ENCODE results near the gene COLGALT1. TPM values are rescaled to one million over a fixed set of nuclear protein-coding genes. Genes with fewer than 3 reads are reported as not detected.

The COLGALT1 gene
- total RNA-seq, 1 experiment from 2014 or later = 49.5 TPM

GRCh38 chr19:17625043-17625442, 69.6 kb downstream of the COLGALT1 start:
- DNase-seq = no peak
- Histone ChIP-seq H3K4me3 (ENCODE audit: insufficient read depth, low read depth, low read length) (no peak overlapping the region), H3K36me3 (replicated peaks; ENCODE audit: control insufficient read depth, insufficient read depth, low read length) (peaks cover 9% of the 10 kb centered on the region), H3K27me3 (ENCODE audit: control insufficient read depth, insufficient read depth, low read length) (no peaks in the 10 kb centered on the region)

DNA sequence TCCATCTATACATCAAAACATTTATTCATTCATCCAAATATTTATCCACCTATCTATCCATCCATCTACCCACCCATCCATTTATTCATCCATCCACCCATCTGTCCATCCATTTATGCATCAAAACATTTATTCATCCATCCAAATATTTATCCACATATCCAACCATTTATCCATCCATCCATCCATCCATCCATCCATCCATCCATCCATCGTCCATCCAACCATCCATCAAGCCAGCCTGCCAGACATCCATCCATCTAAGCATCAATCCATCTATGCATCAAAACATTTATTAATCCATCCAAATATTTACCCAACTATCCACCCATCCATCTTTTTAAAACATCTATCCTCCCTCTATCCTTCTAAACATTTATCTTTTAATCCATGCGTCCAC, 70.5 kb downstream of the COLGALT1 start:
- H3K36me3 ChIP-seq (replicated peaks; ENCODE audit: control insufficient read depth, insufficient read depth, low read length) = peaks cover 12% of the 10 kb centered on the region
- no peak overlapping the region for H3K4me3 ChIP-seq (ENCODE audit: insufficient read depth, low read depth, low read length)
- DNase-seq = no peak
- no peaks in the 10 kb centered on the region for H3K27me3 ChIP-seq (ENCODE audit: control insufficient read depth, insufficient read depth, low read length)

GRCh38 chr19:17626456-17627015, 71.1 kb downstream of the COLGALT1 start:
- Histone ChIP-seq H3K4me3 (ENCODE audit: insufficient read depth, low read depth, low read length) (no peak overlapping the region), H3K36me3 (replicated peaks; ENCODE audit: control insufficient read depth, insufficient read depth, low read length) (peaks cover 12% of the 10 kb centered on the region), H3K27me3 (ENCODE audit: control insufficient read depth, insufficient read depth, low read length) (no peaks in the 10 kb centered on the region)
- no peak for DNase-seq

GRCh38 chr19:17627161-17627560, 71.7 kb downstream of the COLGALT1 start:
- no peaks in the 10 kb centered on the region for H3K27me3 ChIP-seq (ENCODE audit: control insufficient read depth, insufficient read depth, low read length)
- H3K36me3 ChIP-seq (replicated peaks; ENCODE audit: control insufficient read depth, insufficient read depth, low read length) = peaks cover 12% of the 10 kb centered on the region
- no peak overlapping the region for H3K4me3 ChIP-seq (ENCODE audit: insufficient read depth, low read depth, low read length)
- no peak for DNase-seq

GRCh38 chr19:17627921-17628320, 72.5 kb downstream of the COLGALT1 start:
- DNase-seq = no peak
- no peak overlapping the region for H3K4me3 ChIP-seq (ENCODE audit: insufficient read depth, low read depth, low read length)
- H3K36me3 ChIP-seq (replicated peaks; ENCODE audit: control insufficient read depth, insufficient read depth, low read length) = peaks cover 10% of the 10 kb centered on the region
- no peaks in the 10 kb centered on the region for H3K27me3 ChIP-seq (ENCODE audit: control insufficient read depth, insufficient read depth, low read length)

DNA sequence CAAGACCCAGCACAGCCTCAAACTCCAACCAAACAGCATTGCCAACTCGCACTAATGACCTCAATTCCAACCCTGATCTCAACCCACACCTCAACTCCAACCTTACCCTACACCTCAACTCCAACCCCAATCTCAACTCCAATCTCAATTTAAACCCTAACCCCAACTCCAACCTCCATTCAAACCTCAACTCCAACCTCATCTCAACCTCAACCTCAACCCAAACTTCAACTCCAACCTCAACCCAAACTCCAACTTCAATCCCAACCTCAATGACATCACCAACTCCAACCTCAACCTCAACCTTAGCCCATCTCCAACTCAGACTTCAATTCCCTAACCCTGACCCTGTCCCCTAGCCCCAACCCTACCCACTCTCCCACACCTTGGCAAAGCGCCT, 74.3 kb downstream of the COLGALT1 start:
- no peak overlapping the region for H3K4me3 ChIP-seq (ENCODE audit: insufficient read depth, low read depth, low read length)

GRCh38 chr19:17632577-17632976, 77.1 kb downstream of the COLGALT1 start:
- peaks cover 6% of the 10 kb centered on the region for H3K36me3 ChIP-seq (replicated peaks; ENCODE audit: control insufficient read depth, insufficient read depth, low read length)
- H3K4me3 ChIP-seq (ENCODE audit: insufficient read depth, low read depth, low read length) = no peak overlapping the region
- DNase-seq = no peak
- H3K27me3 ChIP-seq (ENCODE audit: control insufficient read depth, insufficient read depth, low read length) = no peaks in the 10 kb centered on the region

More for the DNA sequence above, 74.3 kb downstream of the COLGALT1 start:
- Histone ChIP-seq H3K27me3 (ENCODE audit: control insufficient read depth, insufficient read depth, low read length) (no peaks in the 10 kb centered on the region), H3K36me3 (replicated peaks; ENCODE audit: control insufficient read depth, insufficient read depth, low read length) (peaks cover 9% of the 10 kb centered on the region)
- DNase-seq = no peak

Other genes with a start within 250 kb of the COLGALT1 start
- gene MRPL34, start 249.8 kb upstream of the COLGALT1 start, total RNA-seq (2014; rRNA removed; shearing (Covaris generic)) = 76.7 and 121 TPM in 2 replicates
- gene DDA1, start 246.1 kb upstream of the COLGALT1 start, total RNA-seq (2014; rRNA removed; shearing (Covaris generic)) = 32.8 and 50.8 TPM in 2 replicates
- gene ANO8, start 220.8 kb upstream of the COLGALT1 start, total RNA-seq (2014; rRNA removed; shearing (Covaris generic)) = 6.9 and 7.5 TPM in 2 replicates
- gene GTPBP3, start 218.1 kb upstream of the COLGALT1 start, total RNA-seq (2014; rRNA removed; shearing (Covaris generic)) = 63.0 and 64.9 TPM in 2 replicates
- gene PLVAP, start 178.3 kb upstream of the COLGALT1 start, total RNA-seq (2014; rRNA removed; shearing (Covaris generic)) = not detected in 2 replicates
- 0.42 and 1.5 TPM in 2 replicates for gene CCDC194, start 161.5 kb upstream of the COLGALT1 start, total RNA-seq (2014; rRNA removed; shearing (Covaris generic))
- 203 and 204 TPM in 2 replicates for gene BST2, start 150.0 kb upstream of the COLGALT1 start, total RNA-seq (2014; rRNA removed; shearing (Covaris generic))
- 75.1 and 91.4 TPM in 2 replicates for gene MVB12A, start 135.6 kb upstream of the COLGALT1 start, total RNA-seq (2014; rRNA removed; shearing (Covaris generic))
- not detected in 2 replicates for gene TMEM221, start 107.0 kb upstream of the COLGALT1 start, total RNA-seq (2014; rRNA removed; shearing (Covaris generic))
- gene NXNL1, start 94.7 kb upstream of the COLGALT1 start, total RNA-seq (2014; rRNA removed; shearing (Covaris generic)) = not detected in 2 replicates
- gene SLC27A1, start 85.1 kb upstream of the COLGALT1 start, total RNA-seq (2014; rRNA removed; shearing (Covaris generic)) = 5.3 and 8.6 TPM in 2 replicates
- 71.0 and 73.6 TPM in 2 replicates for gene PGLS, start 44.0 kb upstream of the COLGALT1 start, total RNA-seq (2014; rRNA removed; shearing (Covaris generic))
- gene UNC13A, start 132.7 kb downstream of the COLGALT1 start, total RNA-seq (2014; rRNA removed; shearing (Covaris generic)) = 6.6 and 8.8 TPM in 2 replicates
- gene MAP1S, start 163.8 kb downstream of the COLGALT1 start, total RNA-seq (2014; rRNA removed; shearing (Covaris generic)) = 27.1 and 28.0 TPM in 2 replicates
- gene FCHO1, start 195.8 kb downstream of the COLGALT1 start, total RNA-seq (2014; rRNA removed; shearing (Covaris generic)) = 21.6 and 21.7 TPM in 2 replicates
- gene B3GNT3, start 239.5 kb downstream of the COLGALT1 start, total RNA-seq (2014; rRNA removed; shearing (Covaris generic)) = 0.73 and 1.7 TPM in 2 replicates

Measured in H7 (cell line).